ENCODE results near the gene AKAP3. TPM values are rescaled to one million over a fixed set of nuclear protein-coding genes. Genes with fewer than 3 reads are reported as not detected.

AKAP3 gene
- total RNA-seq, 1 donor from 2014 or later = 1.4 TPM

DNA sequence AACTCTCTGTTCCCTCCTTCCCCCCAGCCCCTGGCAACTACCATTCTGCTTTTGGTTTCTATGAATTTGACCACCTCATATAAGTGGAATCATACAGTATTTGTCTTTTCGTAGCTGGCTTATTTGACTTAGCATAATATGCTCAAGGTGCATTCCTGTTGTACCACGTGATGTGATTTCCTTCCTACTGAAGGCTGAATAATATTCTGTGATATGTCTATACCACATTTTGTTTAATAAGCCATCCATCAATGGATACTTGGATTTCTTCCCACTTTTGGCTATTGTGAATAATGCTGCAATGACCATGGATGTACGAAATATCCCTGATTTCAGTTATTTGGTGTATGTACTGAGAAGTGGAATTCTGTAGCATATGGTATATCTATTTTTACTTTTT lies 16.4 kb upstream of the AKAP3 start:
- Mint-ChIP-seq H3K4me1 (ENCODE audit: low read depth, unreplicated experiment) (peaks cover 19% of the 10 kb centered on the region), H3K27me3 (ENCODE audit: low read depth, unreplicated experiment) (no peaks in the 10 kb centered on the region), H3K9me3 (ENCODE audit: unreplicated experiment) (no peaks in the 10 kb centered on the region), H3K4me3 (ENCODE audit: unreplicated experiment) (no peak overlapping the region), H3K36me3 (ENCODE audit: low read depth, unreplicated experiment) (peaks cover 20% of the 10 kb centered on the region), H3K27ac (ENCODE audit: unreplicated experiment) (no peak overlapping the region)
- Histone ChIP-seq H3K27ac (ENCODE audit: low read depth, low read length) (no peak overlapping the region), H2AFZ (ENCODE audit: low read depth, low read length) (no peak overlapping the region), H3K9me3 (ENCODE audit: insufficient read depth, low read depth, low read length) (no peaks in the 10 kb centered on the region), H3K9ac (ENCODE audit: low read length) (no peak overlapping the region), H3K4me2 (ENCODE audit: low read length) (no peak overlapping the region), H4K20me1 (ENCODE audit: insufficient read depth, low read length) (no peaks in the 10 kb centered on the region), H3K27me3 (ENCODE audit: insufficient read depth, low read length) (no peaks in the 10 kb centered on the region), H3K79me2 (ENCODE audit: insufficient read depth, low read length) (peaks cover 4% of the 10 kb centered on the region), H3K36me3 (ENCODE audit: insufficient read depth, low read length) (peaks cover 60% of the 10 kb centered on the region), H3K4me1 (ENCODE audit: insufficient read depth, low read length) (no peaks in the 10 kb centered on the region), H3K4me3 (ENCODE audit: insufficient read depth, low read depth, low read length) (no peak overlapping the region)
- TF ChIP-seq, protein P1, sequence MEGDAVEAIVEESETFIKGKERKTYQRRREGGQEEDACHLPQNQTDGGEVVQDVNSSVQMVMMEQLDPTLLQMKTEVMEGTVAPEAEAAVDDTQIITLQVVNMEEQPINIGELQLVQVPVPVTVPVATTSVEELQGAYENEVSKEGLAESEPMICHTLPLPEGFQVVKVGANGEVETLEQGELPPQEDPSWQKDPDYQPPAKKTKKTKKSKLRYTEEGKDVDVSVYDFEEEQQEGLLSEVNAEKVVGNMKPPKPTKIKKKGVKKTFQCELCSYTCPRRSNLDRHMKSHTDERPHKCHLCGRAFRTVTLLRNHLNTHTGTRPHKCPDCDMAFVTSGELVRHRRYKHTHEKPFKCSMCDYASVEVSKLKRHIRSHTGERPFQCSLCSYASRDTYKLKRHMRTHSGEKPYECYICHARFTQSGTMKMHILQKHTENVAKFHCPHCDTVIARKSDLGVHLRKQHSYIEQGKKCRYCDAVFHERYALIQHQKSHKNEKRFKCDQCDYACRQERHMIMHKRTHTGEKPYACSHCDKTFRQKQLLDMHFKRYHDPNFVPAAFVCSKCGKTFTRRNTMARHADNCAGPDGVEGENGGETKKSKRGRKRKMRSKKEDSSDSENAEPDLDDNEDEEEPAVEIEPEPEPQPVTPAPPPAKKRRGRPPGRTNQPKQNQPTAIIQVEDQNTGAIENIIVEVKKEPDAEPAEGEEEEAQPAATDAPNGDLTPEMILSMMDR (IDR thresholded peaks at IDR 0.05; ENCODE audit: insufficient read depth, low read depth, low read length) = no peak
- no peak for TF ChIP-seq EZH2 (IDR thresholded peaks at IDR 0.05; ENCODE audit: insufficient read depth, low read length)
- DNase-seq (ENCODE audit: low read depth) = no peak
- no peak for FAIRE-seq

DNA sequence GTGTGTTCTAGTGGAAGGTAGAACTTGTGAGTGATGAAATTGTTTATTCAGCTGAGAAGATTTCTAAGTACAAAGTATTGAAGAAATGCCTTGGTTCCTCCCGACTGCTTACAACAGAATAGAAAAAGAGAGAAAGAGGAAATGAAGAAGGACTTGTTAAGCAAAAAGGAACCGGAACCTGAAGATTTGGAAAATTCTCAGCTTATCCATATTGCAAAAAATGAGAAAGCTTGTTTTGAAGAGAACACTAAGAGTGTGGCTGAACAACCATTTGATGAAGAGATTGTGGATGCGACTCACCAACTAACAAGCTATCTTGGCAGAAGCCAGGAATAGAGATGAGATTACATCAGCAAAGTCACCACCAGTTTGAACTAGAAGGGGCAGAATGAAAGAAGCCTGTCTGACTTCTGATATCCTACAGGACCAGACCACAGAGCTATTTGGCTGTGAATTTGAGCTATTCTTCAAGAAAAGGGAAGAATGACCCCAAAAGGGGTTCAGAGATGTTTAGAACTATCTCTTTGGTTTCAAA lies 15.2 kb upstream of the AKAP3 start:
- Histone ChIP-seq H2AFZ (ENCODE audit: low read depth, low read length) (no peak overlapping the region), H3K9ac (ENCODE audit: low read length) (no peak overlapping the region), H3K4me3 (ENCODE audit: insufficient read depth, low read depth, low read length) (no peak overlapping the region), H3K27me3 (ENCODE audit: insufficient read depth, low read length) (no peaks in the 10 kb centered on the region), H3K79me2 (ENCODE audit: insufficient read depth, low read length) (peaks cover 4% of the 10 kb centered on the region), H4K20me1 (ENCODE audit: insufficient read depth, low read length) (no peaks in the 10 kb centered on the region), H3K36me3 (ENCODE audit: insufficient read depth, low read length) (peaks cover 60% of the 10 kb centered on the region), H3K27ac (ENCODE audit: low read depth, low read length) (peak overlapping the region; percentile 21), H3K4me2 (ENCODE audit: low read length) (peak overlapping the region; percentile 15), H3K9me3 (ENCODE audit: insufficient read depth, low read depth, low read length) (no peaks in the 10 kb centered on the region), H3K4me1 (ENCODE audit: insufficient read depth, low read length) (no peaks in the 10 kb centered on the region)
- TF ChIP-seq EZH2 (IDR thresholded peaks at IDR 0.05; ENCODE audit: insufficient read depth, low read length) = no peak
- peak overlapping the region; percentile 34 for H3K4me3 Mint-ChIP-seq (ENCODE audit: unreplicated experiment)
- H3K36me3 Mint-ChIP-seq (ENCODE audit: low read depth, unreplicated experiment) = peaks cover 20% of the 10 kb centered on the region
- no peaks in the 10 kb centered on the region for H3K9me3 Mint-ChIP-seq (ENCODE audit: unreplicated experiment)
- H3K4me1 Mint-ChIP-seq (ENCODE audit: low read depth, unreplicated experiment) = peaks cover 19% of the 10 kb centered on the region
- peak overlapping the region; percentile 88 for H3K27ac Mint-ChIP-seq (ENCODE audit: unreplicated experiment)
- FAIRE-seq = peak; percentile 86
- H3K27me3 Mint-ChIP-seq (ENCODE audit: low read depth, unreplicated experiment) = no peaks in the 10 kb centered on the region
- DNase-seq (ENCODE audit: low read depth) = peak; percentile 49

DNA sequence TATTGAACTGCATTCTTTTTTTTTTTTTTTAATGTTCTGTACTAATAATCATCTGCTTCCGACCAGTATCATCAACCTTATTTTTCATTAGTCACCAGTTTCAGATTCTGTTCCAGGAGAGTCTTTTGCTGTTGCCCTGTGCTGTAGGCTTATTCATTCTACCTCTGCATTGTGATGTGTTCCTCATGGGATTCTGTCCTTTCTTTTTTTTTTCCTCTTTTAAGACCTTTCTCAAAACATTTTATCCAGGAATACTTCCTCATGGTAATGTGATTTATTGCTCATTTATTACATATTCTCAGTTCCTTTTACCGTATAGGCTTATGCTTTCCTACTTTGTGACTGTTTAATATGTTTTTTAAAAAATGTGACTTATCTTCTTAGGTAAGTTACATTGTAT lies 4.8 kb upstream of the AKAP3 start:
- no peak overlapping the region for H3K4me2 ChIP-seq (ENCODE audit: low read length)
- H3K27me3 ChIP-seq (ENCODE audit: insufficient read depth, low read length) = no peaks in the 10 kb centered on the region
- H3K9ac ChIP-seq (ENCODE audit: low read length) = no peak overlapping the region
- no peaks in the 10 kb centered on the region for H3K9me3 Mint-ChIP-seq (ENCODE audit: unreplicated experiment)
- no peaks in the 10 kb centered on the region for H3K27me3 Mint-ChIP-seq (ENCODE audit: low read depth, unreplicated experiment)
- no peaks in the 10 kb centered on the region for H3K9me3 ChIP-seq (ENCODE audit: insufficient read depth, low read depth, low read length)
- no peak for TF ChIP-seq EZH2 (IDR thresholded peaks at IDR 0.05; ENCODE audit: insufficient read depth, low read length)
- TF ChIP-seq, protein P1 (IDR thresholded peaks at IDR 0.05; ENCODE audit: insufficient read depth, low read depth, low read length) = no peak
- H3K4me1 ChIP-seq (ENCODE audit: insufficient read depth, low read length) = peaks cover 6% of the 10 kb centered on the region
- FAIRE-seq (no peak), DNase-seq (ENCODE audit: low read depth) (no peak)
- H3K27ac ChIP-seq (ENCODE audit: low read depth, low read length) = no peak overlapping the region
- no peak overlapping the region for H3K4me3 Mint-ChIP-seq (ENCODE audit: unreplicated experiment)
- H3K27ac Mint-ChIP-seq (ENCODE audit: unreplicated experiment) = no peak overlapping the region
- H3K36me3 ChIP-seq (ENCODE audit: insufficient read depth, low read length) = peaks cover 32% of the 10 kb centered on the region
- peaks cover 4% of the 10 kb centered on the region for H3K36me3 Mint-ChIP-seq (ENCODE audit: low read depth, unreplicated experiment)
- H3K4me3 ChIP-seq (ENCODE audit: insufficient read depth, low read depth, low read length) = no peak overlapping the region
- no peak overlapping the region for H2AFZ ChIP-seq (ENCODE audit: low read depth, low read length)
- peaks cover 20% of the 10 kb centered on the region for H4K20me1 ChIP-seq (ENCODE audit: insufficient read depth, low read length)
- peaks cover 58% of the 10 kb centered on the region for H3K79me2 ChIP-seq (ENCODE audit: insufficient read depth, low read length)
- peaks cover 8% of the 10 kb centered on the region for H3K4me1 Mint-ChIP-seq (ENCODE audit: low read depth, unreplicated experiment)
